ENCODE results near the gene SYNE1.
"Not testable (repeated sequence)": the region's sequence is repeated elsewhere in the genome, so short reads cannot be mapped to it uniquely, and the experiment has no call there.

GRCh38 chr6:152491501-152491900 is 145.7 kb downstream of the SYNE1 start:
- not testable (repeated sequence) for TF ChIP-seq CTCF (IDR thresholded peaks at IDR 0.05 in 2 of 3, conservative IDR thresholded peaks at IDR 0.05 in 1 of 3; ENCODE audit: control insufficient read depth in 2 of 3, extremely low read depth in 1 of 3, insufficient read depth in 1 of 3, low read depth in 3 of 3, low read length in 3 of 3); KDM1A (IDR thresholded peaks at IDR 0.05; ENCODE audit: borderline replicate concordance); RAD21 (IDR thresholded peaks at IDR 0.05; ENCODE audit: insufficient read depth, low read depth, low read length); TCF3 (IDR thresholded peaks at IDR 0.05; ENCODE audit: borderline replicate concordance, insufficient read depth, low read depth, low read length); POLR2A (IDR thresholded peaks at IDR 0.05; ENCODE audit: low read depth, low read length)
